Measurements from ENCODE around the gene PDIA3.

PDIA3 gene

GRCh38 chr15:43777267-43777914, 31.2 kb downstream of the PDIA3 start:
- Histone ChIP-seq H3K27ac (ENCODE audit: low read depth, low read length) (peak overlapping the region; percentile 98), H3K36me3 (ENCODE audit: low read length) (peaks cover 24% of the 10 kb centered on the region), H3F3A (ENCODE audit: insufficient read depth) (peaks cover 73% of the 10 kb centered on the region), H3K79me2 (ENCODE audit: insufficient read depth, low read length) (peaks cover 27% of the 10 kb centered on the region), H3K27me3 (ENCODE audit: low read length) (no peaks in the 10 kb centered on the region), H3K9me3 (ENCODE audit: insufficient read depth, low read length) (no peaks in the 10 kb centered on the region), H3K4me2 (ENCODE audit: low read depth, low read length, poor library complexity, severe bottlenecking) (peak overlapping the region; percentile 100), H3K9me2 (replicated peaks; ENCODE audit: insufficient read depth, low read length) (no peaks in the 10 kb centered on the region), H2AFZ (ENCODE audit: low read depth, low read length, severe bottlenecking) (peak overlapping the region; percentile 58), H3K9ac (ENCODE audit: low read length) (peak overlapping the region; percentile 98), H3K4me3 (ENCODE audit: insufficient read depth, low read length, poor library complexity, severe bottlenecking) (peak overlapping the region; percentile 76), H4K20me1 (ENCODE audit: low read depth, low read length) (no peaks in the 10 kb centered on the region)
- TF ChIP-seq EZH2phosphoT487 (conservative IDR thresholded peaks at IDR 0.05; ENCODE audit: low read length) (no peak), CTCF (IDR thresholded peaks at IDR 0.05; ENCODE audit: insufficient read depth, low read length, poor library complexity, severe bottlenecking) (peak; percentile 87)

- Histone ChIP-seq H3K36me3 (ENCODE audit: low read length) (peaks cover 12% of the 10 kb centered on the region), H3K9me3 (ENCODE audit: insufficient read depth, low read length) (no peaks in the 10 kb centered on the region), H3K27me3 (ENCODE audit: low read length) (no peaks in the 10 kb centered on the region), H4K20me1 (ENCODE audit: low read depth, low read length) (no peaks in the 10 kb centered on the region), H3K9ac (ENCODE audit: low read length) (no peak overlapping the region; the same call in 1 of the 2 replicates), H3K27ac (ENCODE audit: low read depth, low read length) (peak overlapping the region; percentile 53), H3F3A (ENCODE audit: insufficient read depth) (peaks cover 58% of the 10 kb centered on the region), H2AFZ (ENCODE audit: low read depth, low read length, severe bottlenecking) (no peak overlapping the region), H3K4me2 (ENCODE audit: low read depth, low read length, poor library complexity, severe bottlenecking) (peak overlapping the region; percentile 31), H3K4me3 (ENCODE audit: insufficient read depth, low read length, poor library complexity, severe bottlenecking) (no peak overlapping the region), H3K79me2 (ENCODE audit: insufficient read depth, low read length) (peaks cover 27% of the 10 kb centered on the region), H3K9me2 (replicated peaks; ENCODE audit: insufficient read depth, low read length) (no peaks in the 10 kb centered on the region)
- no peak for TF ChIP-seq CTCF (IDR thresholded peaks at IDR 0.05; ENCODE audit: insufficient read depth, low read length, poor library complexity, severe bottlenecking)
- no peak for TF ChIP-seq EZH2phosphoT487 (conservative IDR thresholded peaks at IDR 0.05; ENCODE audit: low read length)
Measured at GRCh38 chr15:43779016-43779415, 32.8 kb downstream of the PDIA3 start.

- no peak for TF ChIP-seq EZH2phosphoT487 (conservative IDR thresholded peaks at IDR 0.05; ENCODE audit: low read length)
- TF ChIP-seq CTCF (IDR thresholded peaks at IDR 0.05; ENCODE audit: insufficient read depth, low read length, poor library complexity, severe bottlenecking), result no peak
- Histone ChIP-seq H4K20me1 (ENCODE audit: low read depth, low read length) (no peaks in the 10 kb centered on the region), H3K79me2 (ENCODE audit: insufficient read depth, low read length) (peaks cover 21% of the 10 kb centered on the region), H2AFZ (ENCODE audit: low read depth, low read length, severe bottlenecking) (no peak overlapping the region), H3F3A (ENCODE audit: insufficient read depth) (peaks cover 50% of the 10 kb centered on the region), H3K9me3 (ENCODE audit: insufficient read depth, low read length) (no peaks in the 10 kb centered on the region), H3K4me2 (ENCODE audit: low read depth, low read length, poor library complexity, severe bottlenecking) (peak overlapping the region; percentile 65), H3K27me3 (ENCODE audit: low read length) (no peaks in the 10 kb centered on the region), H3K9me2 (replicated peaks; ENCODE audit: insufficient read depth, low read length) (no peaks in the 10 kb centered on the region), H3K9ac (ENCODE audit: low read length) (peak overlapping the region; percentile 50), H3K27ac (ENCODE audit: low read depth, low read length) (peak overlapping the region; percentile 99), H3K36me3 (ENCODE audit: low read length) (peaks cover 7% of the 10 kb centered on the region), H3K4me3 (ENCODE audit: insufficient read depth, low read length, poor library complexity, severe bottlenecking) (no peak overlapping the region)
Measured at GRCh38 chr15:43789409-43789808, 43.2 kb downstream of the PDIA3 start.
